ENCODE results near the gene ENG.
"Not testable (repeated sequence)": the region's sequence is repeated elsewhere in the genome, so short reads cannot be mapped to it uniquely, and the experiment has no call there.

ENG gene

GRCh38 chr9:127844821-127845359 is 9.6 kb downstream of the ENG start:
- no peak for DNase-seq (ENCODE audit: low read depth)

GRCh38 chr9:127841087-127841835 is 13.2 kb downstream of the ENG start:
- DNase-seq (ENCODE audit: low read depth): no peak

DNA sequence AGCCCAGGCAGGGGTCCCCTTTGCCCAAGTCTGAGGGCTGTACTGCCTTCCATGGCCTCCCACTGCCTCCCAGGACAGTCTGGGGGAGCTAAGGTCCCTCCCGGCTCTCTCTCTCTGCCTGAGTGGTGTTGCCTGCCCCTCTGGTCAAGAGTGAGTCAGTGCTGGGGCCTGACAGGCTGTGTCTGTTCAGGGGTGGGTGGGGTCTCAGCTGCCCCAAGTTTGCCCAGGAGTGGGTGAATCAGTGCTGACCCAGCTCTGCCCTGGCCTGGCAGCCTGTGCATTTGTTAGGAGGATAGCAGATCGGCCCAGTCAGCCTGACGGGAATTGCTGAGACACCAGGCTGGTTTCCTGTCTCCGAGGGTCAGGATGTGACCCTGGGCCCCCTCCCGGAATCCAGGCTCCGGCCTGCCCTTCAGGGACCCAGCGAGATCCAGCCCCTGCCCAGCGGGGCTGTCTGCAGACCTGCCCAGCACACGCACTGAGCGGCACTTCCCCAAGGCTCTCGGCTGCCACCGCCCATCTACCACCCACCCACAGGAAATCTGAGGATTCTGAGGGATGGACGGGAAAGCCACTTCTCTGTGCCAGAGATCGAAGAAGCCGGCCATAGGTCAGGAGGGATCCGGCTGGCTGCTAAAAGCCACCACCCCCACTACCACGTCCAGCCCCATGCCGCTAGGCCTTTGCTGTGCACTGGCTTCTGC is 15.9 kb downstream of the ENG start:
- no peak for DNase-seq (ENCODE audit: low read depth)

DNA sequence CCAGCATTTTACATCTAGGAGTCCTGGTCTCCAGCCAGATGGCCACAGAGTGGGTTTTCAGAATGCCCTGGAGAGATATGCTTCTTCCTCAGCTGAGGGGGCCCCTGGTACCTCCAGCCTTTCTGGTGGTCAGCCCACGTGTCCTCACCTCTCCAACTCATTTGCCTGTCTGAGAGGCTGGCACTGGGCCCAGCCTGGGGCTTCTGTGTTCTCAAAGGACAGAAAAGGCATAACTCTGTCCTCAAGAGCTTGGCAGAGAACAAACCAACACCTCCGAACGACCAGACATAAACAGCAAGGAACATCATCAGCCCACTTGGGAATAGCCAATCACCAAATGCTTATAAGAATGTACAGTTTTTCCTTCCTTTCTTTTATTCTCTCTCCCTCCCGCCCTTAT is 17.1 kb downstream of the ENG start:
- no peak for DNase-seq (ENCODE audit: low read depth)

DNA sequence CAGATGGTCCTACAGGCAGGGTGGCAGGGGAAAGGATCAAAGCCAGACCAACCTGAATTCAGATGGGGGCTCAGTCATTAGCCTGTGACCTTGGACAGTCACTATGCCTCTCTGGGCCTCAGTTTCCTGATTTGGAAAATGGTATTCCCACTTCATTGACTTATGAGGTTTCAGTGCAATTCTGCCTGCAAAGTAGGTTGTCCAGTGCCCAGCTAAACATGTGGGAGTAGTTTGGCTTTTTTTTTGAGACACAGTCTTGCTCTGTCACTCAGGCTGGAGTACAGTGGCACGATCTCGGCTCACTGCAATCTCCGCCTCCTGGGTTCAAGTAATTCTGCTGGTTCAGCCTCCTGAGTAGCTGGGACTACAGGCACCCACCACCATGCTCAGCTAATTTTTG is 17.9 kb downstream of the ENG start:
- not testable (repeated sequence) for DNase-seq (ENCODE audit: low read depth)

GRCh38 chr9:127835991-127836516 is 18.4 kb downstream of the ENG start:
- DNase-seq (ENCODE audit: low read depth): no peak

DNA sequence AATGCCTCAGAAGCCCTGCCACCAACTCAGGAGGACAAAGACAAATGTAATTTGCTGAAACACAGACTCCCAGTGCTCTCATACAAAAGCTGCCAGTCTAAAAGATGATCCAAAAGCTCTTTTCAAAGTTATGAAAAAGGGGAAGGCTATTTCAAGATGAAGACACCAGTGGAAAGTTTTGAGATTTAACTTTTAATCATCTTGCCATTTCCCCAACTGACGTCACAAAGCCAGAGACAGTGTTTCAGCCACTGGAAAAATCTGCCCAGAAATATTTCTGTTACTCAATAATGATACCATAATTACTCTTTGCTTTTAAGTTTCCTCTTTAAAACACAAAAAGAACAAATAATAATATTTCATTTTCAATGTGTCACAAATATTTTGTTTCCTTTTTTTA is 20.9 kb downstream of the ENG start:
- no peak for DNase-seq (ENCODE audit: low read depth)

DNA sequence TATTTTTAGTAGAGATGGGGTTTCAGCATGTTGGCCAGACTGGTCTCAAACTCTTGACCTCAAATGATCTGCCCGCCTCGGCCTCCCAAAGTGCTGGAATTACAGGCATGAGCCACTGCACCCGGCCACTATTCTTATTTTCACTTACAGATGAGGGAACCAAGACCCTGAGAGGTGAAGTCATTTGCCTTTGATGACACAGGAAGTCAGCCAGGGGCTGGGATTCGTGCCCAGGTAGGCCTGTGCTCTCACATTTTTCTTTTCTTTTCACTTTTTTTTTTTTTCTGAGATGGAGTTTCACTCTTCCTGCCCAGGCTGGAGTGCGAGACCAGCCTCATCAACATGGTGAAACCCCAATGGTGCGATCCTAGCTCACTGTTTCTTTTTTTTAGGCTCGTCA is 22.2 kb downstream of the ENG start:
- no peak for DNase-seq (ENCODE audit: low read depth)

DNA sequence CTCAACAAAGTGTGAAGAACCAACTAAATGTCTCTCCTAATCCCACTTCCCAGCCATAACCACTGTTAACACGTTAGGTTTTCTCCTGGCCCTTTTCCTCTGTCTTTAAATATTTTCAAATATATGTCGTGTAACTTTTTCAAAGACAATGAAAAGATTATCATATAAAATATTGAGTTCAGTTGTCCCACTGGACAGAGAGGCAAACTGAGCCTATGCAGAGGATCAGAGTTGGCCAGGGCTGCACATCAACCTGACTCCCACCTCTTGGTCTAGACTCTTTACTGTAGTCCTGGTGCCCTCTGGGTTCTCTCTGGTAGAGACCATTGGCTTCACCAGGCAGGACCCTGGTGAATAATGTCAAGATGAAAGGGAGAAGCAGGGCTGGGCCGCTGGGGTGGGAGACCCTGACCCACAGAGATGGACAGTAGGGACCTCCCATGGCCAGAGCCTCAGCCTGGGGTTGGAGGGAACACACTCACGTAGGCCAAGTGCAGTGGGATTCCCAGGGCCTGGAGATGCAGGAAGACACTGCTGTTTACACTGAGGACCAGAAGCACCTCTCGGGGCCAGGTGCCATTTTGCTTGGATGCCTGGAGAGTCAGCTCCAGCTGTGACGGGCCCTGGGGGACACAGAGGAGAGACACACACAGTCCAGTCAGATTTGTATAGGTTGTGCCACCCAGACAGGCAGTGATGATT is 25.1 kb downstream of the ENG start:
- no peak for DNase-seq (ENCODE audit: low read depth)

DNA sequence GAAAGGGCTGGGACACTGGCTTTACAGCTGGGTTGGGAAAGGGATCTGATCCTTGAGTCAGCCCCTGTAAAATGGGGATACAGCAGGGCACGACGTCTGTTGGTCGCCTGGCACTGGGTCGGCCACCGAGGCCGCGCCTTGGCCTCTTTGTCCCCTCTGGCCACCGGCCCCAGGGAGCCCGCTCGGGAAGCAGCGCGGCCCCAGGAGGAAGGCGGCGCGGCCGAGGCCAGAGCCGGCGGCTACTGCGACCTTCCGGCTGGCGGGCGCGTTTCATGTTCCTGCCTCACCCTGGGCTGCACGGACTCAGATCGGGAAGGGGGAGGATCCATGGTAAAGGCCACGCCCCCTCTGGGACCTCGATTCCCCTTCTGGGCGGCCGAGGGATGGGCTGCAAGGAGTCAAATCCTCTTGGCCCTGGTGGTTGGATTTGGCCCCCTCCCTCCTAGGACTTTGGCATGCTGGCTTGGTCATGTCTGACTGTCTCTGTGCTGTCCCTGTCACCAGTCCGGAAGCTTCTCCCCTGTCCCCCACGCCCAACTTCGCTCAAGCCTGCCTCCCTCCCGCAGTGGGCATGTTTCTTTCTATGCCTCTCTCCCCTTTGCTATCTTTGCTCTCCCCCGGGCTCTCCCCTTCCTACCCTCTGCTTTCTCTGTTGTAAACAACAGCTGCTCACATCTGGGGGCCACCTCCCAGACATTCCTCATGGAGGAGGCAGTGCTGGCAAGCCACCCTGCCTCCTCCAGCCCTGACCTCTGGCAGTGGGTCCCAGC is 26.0 kb downstream of the ENG start:
- no peak for DNase-seq (ENCODE audit: low read depth)

- DNase-seq (ENCODE audit: low read depth): no peak
Measured at GRCh38 chr9:127826253-127826913, 28.1 kb downstream of the ENG start.

- DNase-seq (ENCODE audit: low read depth): no peak
Measured at GRCh38 chr9:127825319-127826051, 29.0 kb downstream of the ENG start.

- no peak for DNase-seq (ENCODE audit: low read depth)
Measured at GRCh38 chr9:127822108-127822507, 32.4 kb downstream of the ENG start.

GRCh38 chr9:127818574-127818973 is 35.9 kb downstream of the ENG start:
- DNase-seq (ENCODE audit: low read depth): no peak

- no peak for DNase-seq (ENCODE audit: low read depth)
Measured at GRCh38 chr9:127817881-127818434, 36.5 kb downstream of the ENG start.

GRCh38 chr9:127816728-127817127 is 37.7 kb downstream of the ENG start:
- no peak for DNase-seq (ENCODE audit: low read depth)

GRCh38 chr9:127816362-127816725 is 38.1 kb downstream of the ENG start:
- no peak for DNase-seq (ENCODE audit: low read depth)

- no peak for DNase-seq (ENCODE audit: low read depth)
Measured at GRCh38 chr9:127815512-127816361, 38.7 kb downstream of the ENG start.

Data from activated T-cell treated with anti-CD3 and anti-CD28 coated beads for 24 hours (primary cell).